Ovary (tissue), 9 donors: ENCODE data around the gene DENND6B. TPM values are rescaled to one million over a fixed set of nuclear protein-coding genes. Genes with fewer than 3 reads are reported as not detected.

Source experiments
- DNase-seq, 5 donors: peaks; one replicate each; pipeline ENCODE4 v3.0.0-alpha.2; 2019 to 2020
- H3K27ac ChIP-seq, 2 donors: fragments of 200-600 bp; one replicate each; pipeline versions ENCODE4 v1.5.1 to v1.8.0; 2019 to 2022
- H3K27me3 ChIP-seq: fragments of 200-600 bp; one replicate; pipeline ENCODE4 v1.8.0; 2022
- H3K36me3 ChIP-seq: fragments of 200-600 bp; sonication (generic); one replicate; pipeline ENCODE4 v1.5.1; 2019
- H3K4me1 ChIP-seq: one replicate; pipeline ENCODE4 v1.8.1; 2013; ENCODE audit warnings: mild to moderate bottlenecking, moderate library complexity; ENCODE audit not compliant: insufficient read depth
- H3K4me3 ChIP-seq: fragments of 200-600 bp; sonication (generic); one replicate; pipeline ENCODE4 v1.5.1; 2017
- H3K9me3 ChIP-seq, 2 donors: fragments of 200-600 bp in 1 of 2; sonication (generic) in 1 of 2; one replicate each; pipeline versions ENCODE4 v1.5.1 to v1.8.1; 2013 to 2019; ENCODE audit warnings: mild to moderate bottlenecking in 1 of 2, moderate library complexity in 1 of 2
- EP300 ChIP-seq: sonication (generic); formaldehyde crosslinking; IDR thresholded peaks from one replicate; pipeline ENCODE4 v1.6.1; 2017; ENCODE audit warnings: antibody characterized with exemption
- POLR2A ChIP-seq: fragments of 450-650 bp; IDR thresholded peaks from one replicate; pipeline ENCODE4 v1.6.1; 2017; ENCODE audit warnings: antibody characterized with exemption, mild to moderate bottlenecking, moderate library complexity
- WGBS, 3 donors: extraction: QIAGEN DNeasy Blood & Tissue Kit in 1 of 3; methylation state at CpG; one replicate each; pipeline versions ENCODE4 v1.1.5 to v1.1.7; 2013 to 2017; 5-methylcytosine and 5-hydroxymethylcytosine counted together
- intact Hi-C, 4 donors: fragments of 100-400 bp; cut with DNase I; formaldehyde crosslinking; loops; one replicate each; pipeline versions ENCODE4 v1.11.0 to v1.15.1; 2022 to 2023
- polyA plus RNA-seq, 2 donors: library from polyadenylated mRNA; stranded (reverse); fragments of 200-250 nt in 1 of 2; fragments of 350-450 nt in 1 of 2; fragmentation: Illumina TruSeq in 1 of 2; extraction: RNeasy Lipid Tissue Mini Kit (QIAGEN cat#74804) in 1 of 2; gene quantifications; one replicate each; pipeline ENCODE4 v1.2.3, GENCODE V29; 2013 to 2014
- total RNA-seq, 7 donors: library from RNA; depleted of rRNA in 2 of 7; stranded (reverse); fragments of >200 nt in 2 of 7; fragmentation: NEBNext Ultra II Directional in 3 of 7; extraction: Animal tissue kit (Norgen Biotek cat#: 25700) in 3 of 7; gene quantifications; one replicate each; pipeline versions ENCODE4 v1.1.0 to v1.2.4, GENCODE V29; 2016 to 2023
- TF ChIP-seq, protein P1 (sequence below), 3 donors: fragments of 450-650 bp in 2 of 3; fragments of 200-600 bp in 1 of 3; IDR thresholded peaks; one replicate each; pipeline versions ENCODE4 v1.5.1 to v1.8.0; 2016 to 2022; ENCODE audit warnings: antibody characterized with exemption in 3 of 3, mild to moderate bottlenecking in 1 of 3
- donor health status: DM: no; HTN: no; CAD: no; lungs with moderate emphysema.
- donor health status: DM: no; HTN: no; CAD: no.
- donor health status: Bipolar disorder and iron deficiency.
- donor health status: DM: yes; HTN: yes; CAD: no.
- donor health status: DM: no; HTN: no; CAD: no.
- donor health status: DM: yes; HTN: yes; CAD: no.

DENND6B gene
- total and polyA plus RNA-seq, 9 donors, result 0.38 to 17.3 (median 5.6) TPM

- WGBS, 3 donors, result 85 to 86% (median 85%) methylated on average over 10 of the region's 10 CpGs
- intact Hi-C loops, result no loop called here
- TF ChIP-seq EP300, result no peak
- TF ChIP-seq POLR2A, result no peak
- TF ChIP-seq, protein P1, sequence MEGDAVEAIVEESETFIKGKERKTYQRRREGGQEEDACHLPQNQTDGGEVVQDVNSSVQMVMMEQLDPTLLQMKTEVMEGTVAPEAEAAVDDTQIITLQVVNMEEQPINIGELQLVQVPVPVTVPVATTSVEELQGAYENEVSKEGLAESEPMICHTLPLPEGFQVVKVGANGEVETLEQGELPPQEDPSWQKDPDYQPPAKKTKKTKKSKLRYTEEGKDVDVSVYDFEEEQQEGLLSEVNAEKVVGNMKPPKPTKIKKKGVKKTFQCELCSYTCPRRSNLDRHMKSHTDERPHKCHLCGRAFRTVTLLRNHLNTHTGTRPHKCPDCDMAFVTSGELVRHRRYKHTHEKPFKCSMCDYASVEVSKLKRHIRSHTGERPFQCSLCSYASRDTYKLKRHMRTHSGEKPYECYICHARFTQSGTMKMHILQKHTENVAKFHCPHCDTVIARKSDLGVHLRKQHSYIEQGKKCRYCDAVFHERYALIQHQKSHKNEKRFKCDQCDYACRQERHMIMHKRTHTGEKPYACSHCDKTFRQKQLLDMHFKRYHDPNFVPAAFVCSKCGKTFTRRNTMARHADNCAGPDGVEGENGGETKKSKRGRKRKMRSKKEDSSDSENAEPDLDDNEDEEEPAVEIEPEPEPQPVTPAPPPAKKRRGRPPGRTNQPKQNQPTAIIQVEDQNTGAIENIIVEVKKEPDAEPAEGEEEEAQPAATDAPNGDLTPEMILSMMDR (IDR thresholded peaks at IDR 0.05), result no peak
- no peak for DNase-seq
- H3K27me3 ChIP-seq, result no peaks in the 10 kb centered on the region
- no peak overlapping the region for H3K27ac ChIP-seq
- H3K36me3 ChIP-seq, result no peaks in the 10 kb centered on the region
- H3K4me3 ChIP-seq, result no peak overlapping the region
- no peaks in the 10 kb centered on the region for H3K4me1 ChIP-seq
- H3K9me3 ChIP-seq, result no peaks in the 10 kb centered on the region
Measured at GRCh38 chr22:50320671-50321325, 6.0 kb downstream of the DENND6B start.

- 79 to 93% (median 92%) methylated on average over 7 to 8 of the region's 8 CpGs for WGBS, 3 donors
- intact Hi-C loops, result no loop called here
- TF ChIP-seq EP300 (no peak), POLR2A (no peak)
- TF ChIP-seq, protein P1 (IDR thresholded peaks at IDR 0.05), result no peak
- no peak overlapping the region for H3K27ac ChIP-seq
- H3K36me3 ChIP-seq, result no peaks in the 10 kb centered on the region
- H3K4me1 ChIP-seq, result no peaks in the 10 kb centered on the region
- no peaks in the 10 kb centered on the region for H3K27me3 ChIP-seq
- H3K9me3 ChIP-seq, result no peaks in the 10 kb centered on the region
- no peak overlapping the region for H3K4me3 ChIP-seq
- no peak for DNase-seq
Measured at GRCh38 chr22:50320116-50320515, 6.7 kb downstream of the DENND6B start.

DNA sequence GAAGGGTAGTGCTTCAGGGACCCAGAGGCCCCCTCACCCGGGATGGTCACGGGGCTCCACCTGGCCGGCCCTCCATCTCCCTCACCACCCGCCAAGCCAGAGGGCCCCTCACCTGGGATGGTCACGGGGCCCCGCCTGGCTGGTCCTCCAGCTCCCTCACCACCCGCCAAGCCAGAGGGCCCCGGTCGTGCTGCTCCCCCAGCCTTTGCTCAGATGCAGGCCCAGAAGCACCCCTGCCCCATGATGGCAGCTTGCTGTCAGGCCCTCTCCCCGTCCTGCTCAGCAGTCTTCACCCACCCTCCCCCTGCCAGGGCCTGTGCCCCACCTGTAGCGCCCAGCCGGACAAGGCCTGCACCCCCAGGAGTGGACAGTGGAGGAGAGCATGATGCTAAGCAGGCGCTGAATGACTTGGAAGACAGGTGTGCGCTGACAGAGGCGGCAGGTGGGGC, 7.3 kb downstream of the DENND6B start:
- H3K27me3 ChIP-seq, result no peaks in the 10 kb centered on the region
- no peak overlapping the region for H3K27ac ChIP-seq
- intact Hi-C loops, result no loop called here
- no peak overlapping the region for H3K4me3 ChIP-seq
- TF ChIP-seq EP300 (no peak), POLR2A (no peak)
- TF ChIP-seq, protein P1 (IDR thresholded peaks at IDR 0.05), result no peak
- no peaks in the 10 kb centered on the region for H3K36me3 ChIP-seq
- DNase-seq, result no peak
- no peaks in the 10 kb centered on the region for H3K4me1 ChIP-seq
- H3K9me3 ChIP-seq, result no peaks in the 10 kb centered on the region
- 86 to 91% (median 90%) methylated on average over 14 to 15 of the region's 15 CpGs for WGBS, 3 donors

- Histone ChIP-seq H3K27me3 (no peaks in the 10 kb centered on the region), H3K4me1 (no peaks in the 10 kb centered on the region), H3K4me3 (no peak overlapping the region), H3K36me3 (no peaks in the 10 kb centered on the region), H3K9me3 (no peaks in the 10 kb centered on the region), H3K27ac (no peak overlapping the region)
- TF ChIP-seq, protein P1 (IDR thresholded peaks at IDR 0.05), result no peak
- no peak for TF ChIP-seq EP300
- TF ChIP-seq POLR2A, result no peak
- intact Hi-C loops, result no loop called here
- 76 to 79% (median 78%) methylated on average over 20 to 21 of the region's 21 CpGs for WGBS, 3 donors
- no peak for DNase-seq
Measured at GRCh38 chr22:50318698-50319411, 8.0 kb downstream of the DENND6B start.
